Endothelial cell of umbilical vein (primary cell): ENCODE measurements around the gene CTH. TPM values are rescaled to one million over a fixed set of nuclear protein-coding genes. Genes with fewer than 3 reads are reported as not detected.

Source experiments
- BruUV-seq: library from RNA; stranded (reverse); fragments of 400-500 nt; replicated peaks from 2 replicates; lab custom pipeline; 2021; lab: Mats Ljungman, UMichigan
- CTCF ChIA-PET: fragments of 300-600, 350-600 bp; sonication (Branson Sonifier 250); formaldehyde crosslinking; loops from one replicate; lab custom pipeline; 2021; ENCODE audit warnings: antibody characterized with exemption, inconsistent platforms; lab: Charles Lee
- POLR2A ChIA-PET: fragments of 300-600, 350-600 bp; sonication (Branson Sonifier 250); formaldehyde crosslinking; loops from one replicate; lab custom pipeline; 2021; ENCODE audit warnings: antibody characterized with exemption, inconsistent platforms; lab: Charles Lee
- DNase-seq: peaks from one replicate; pipeline ENCODE4 v3.0.0-alpha.2; 2011; ENCODE audit warnings: low read depth, low spot score
- FAIRE-seq: peaks from 2 replicates; lab custom pipeline; 2011; peaks lifted over from hg19 to GRCh38; lab: Jason Lieb, UNC
- H2AFZ ChIP-seq: 2 replicates; pipeline ENCODE4 v1.6.0; 2012; ENCODE audit warnings: low read depth, low read length, control low read depth, inconsistent platforms
- H3K27ac ChIP-seq: 2 replicates; pipeline ENCODE4 v1.5.1; 2011; ENCODE audit warnings: low read depth, mild to moderate bottlenecking, control low read depth, low read length, moderate library complexity; ENCODE audit not compliant: insufficient read depth
- H3K27me3 ChIP-seq, 2 experiments: 2 replicates each; pipeline versions ENCODE4 v1.6.0 to v1.6.1; 2011; ENCODE audit warnings: low read length in 2 of 2, mixed read lengths in 1 of 2; ENCODE audit not compliant: control insufficient read depth in 2 of 2, insufficient read depth in 2 of 2
- H3K36me3 ChIP-seq, 2 experiments: 2 replicates in 1 of 2; 3 replicates in 1 of 2; pipeline ENCODE4 v1.5.1; 2011; ENCODE audit warnings: low read length in 2 of 2, mild to moderate bottlenecking in 1 of 2, moderate library complexity in 1 of 2; ENCODE audit not compliant: control insufficient read depth in 2 of 2, insufficient read depth in 2 of 2; ENCODE audit errors: extremely low read depth in 1 of 2
- H3K4me1 ChIP-seq: 3 replicates; pipeline ENCODE4 v1.5.1; 2011; ENCODE audit warnings: mild to moderate bottlenecking, low read length; ENCODE audit not compliant: control insufficient read depth, insufficient read depth; ENCODE audit errors: extremely low read depth
- H3K4me2 ChIP-seq: 2 replicates; pipeline ENCODE4 v1.6.1; 2011; ENCODE audit warnings: low read length, control low read depth, mixed read lengths; ENCODE audit not compliant: insufficient read depth
- H3K4me3 ChIP-seq, 3 experiments: fragments of 200-600 bp in 1 of 3; sonication (generic), shearing (Covaris generic) in 1 of 3; replicated peaks in 1 of 3; 2 replicates each; pipeline ENCODE4 v1.5.1; 2011 to 2016; ENCODE audit warnings: control low read depth in 3 of 3, low read length in 3 of 3, mild to moderate bottlenecking in 2 of 3, inconsistent platforms in 1 of 3, low read depth in 1 of 3, moderate library complexity in 1 of 3; ENCODE audit not compliant: insufficient read depth in 1 of 3
- H3K79me2 ChIP-seq: 2 replicates; pipeline ENCODE4 v1.6.0; 2012; ENCODE audit warnings: low read length, inconsistent platforms; ENCODE audit not compliant: control insufficient read depth, insufficient read depth
- H3K9ac ChIP-seq: replicated peaks from 2 replicates; pipeline ENCODE3; 2011; ENCODE audit warnings: low read length, control low read depth; ENCODE audit not compliant: insufficient read depth; ENCODE audit errors: extremely low read depth
- H3K9me1 ChIP-seq: replicated peaks from 3 replicates; pipeline ENCODE4 v1.6.0; 2011; ENCODE audit warnings: mild to moderate bottlenecking, low read length; ENCODE audit not compliant: control insufficient read depth, insufficient read depth; ENCODE audit errors: extremely low read depth
- H3K9me3 ChIP-seq: replicated peaks from 2 replicates; pipeline ENCODE4 v1.5.1; 2012; ENCODE audit warnings: low read length, inconsistent platforms; ENCODE audit not compliant: control insufficient read depth, insufficient read depth
- H4K20me1 ChIP-seq: replicated peaks from 2 replicates; pipeline ENCODE3; 2011; ENCODE audit warnings: mild to moderate bottlenecking, low read length; ENCODE audit not compliant: control insufficient read depth, insufficient read depth; ENCODE audit errors: extremely low read depth
- EZH2 ChIP-seq: IDR thresholded peaks from 2 replicates; pipeline ENCODE4 v1.6.1; 2012; ENCODE audit warnings: borderline replicate concordance, low read depth, mild to moderate bottlenecking, moderate library complexity, low read length, inconsistent platforms; ENCODE audit not compliant: severe bottlenecking
- FOS ChIP-seq: IDR thresholded peaks from 2 replicates; pipeline ENCODE4 v1.6.1; 2011; ENCODE audit warnings: mild to moderate bottlenecking, low read length, moderate library complexity, borderline replicate concordance; ENCODE audit not compliant: insufficient read depth
- GATA2 ChIP-seq: IDR thresholded peaks from 2 replicates; pipeline ENCODE4 v1.7.0; 2011; ENCODE audit warnings: low read depth, mild to moderate bottlenecking, moderate library complexity, mixed read lengths, low read length; ENCODE audit not compliant: insufficient read length, insufficient read depth
- JUN ChIP-seq: IDR thresholded peaks from 2 replicates; pipeline ENCODE4 v1.6.1; 2011; ENCODE audit warnings: borderline replicate concordance, low read depth; ENCODE audit not compliant: insufficient read length, insufficient read depth
- MAX ChIP-seq: IDR thresholded peaks from 2 replicates; pipeline ENCODE4 v1.6.1; 2011; ENCODE audit not compliant: insufficient read depth, insufficient read length
- MYC ChIP-seq: IDR thresholded peaks from one replicate; pipeline ENCODE4 v1.6.1; 2011; ENCODE audit warnings: mild to moderate bottlenecking, low read depth, low read length
- POLR2A ChIP-seq: IDR thresholded peaks from 2 replicates; pipeline ENCODE4 v1.6.1; 2012; ENCODE audit warnings: low read depth, mild to moderate bottlenecking, control low read depth, low read length
- POLR2AphosphoS5 ChIP-seq: IDR thresholded peaks from 2 replicates; pipeline ENCODE4 v1.6.1; 2012; ENCODE audit warnings: low read depth, mild to moderate bottlenecking, control low read depth, low read length, moderate library complexity; ENCODE audit not compliant: insufficient read depth
- dilution Hi-C: fragments of 300-500 bp; cut with MboI; formaldehyde crosslinking; loops from one replicate; pipeline ENCODE4 v1.15.0; 2019; ENCODE audit warnings: low sequenced_read_pairs; ENCODE audit not compliant: extremely low pct_ligation_motif_present
- intact Hi-C: fragments of 100-400 bp; cut with micrococcal nuclease; formaldehyde crosslinking; loops from one replicate; pipeline ENCODE4 v1.10.0; 2022
- polyA plus RNA-seq, 4 experiments: library from polyadenylated mRNA; depleted of rRNA in 3 of 4; stranded (reverse) in 3 of 4; unstranded in 1 of 4; fragments of >200 nt; gene quantifications; 2 replicates each; pipeline versions ENCODE4 v1.2.1 to v1.2.3, GENCODE V29; 2011 to 2012; ENCODE audit warnings: missing spikeins in 1 of 4
- total RNA-seq: library from RNA; stranded (reverse); gene quantifications from 2 replicates; pipeline ENCODE4 v1.2.3, GENCODE V29; 2021
- TF ChIP-seq, protein P1 (sequence below), 2 donors: IDR thresholded peaks; 1 replicate in 1 of 2; 2 replicates in 1 of 2; pipeline ENCODE4 v1.5.1; 2011; ENCODE audit warnings: low read length in 2 of 2, mild to moderate bottlenecking in 2 of 2, moderate library complexity in 2 of 2, control low read depth in 1 of 2, inconsistent platforms in 1 of 2, low read depth in 1 of 2; ENCODE audit not compliant: insufficient read depth in 1 of 2; ENCODE audit errors: extremely low read depth in 1 of 2

Gene CTH
- total and polyA plus RNA-seq, 2 donors (not counting 3 experiments of a cell fraction or from before 2014, with no cell fraction given): 1.7 to 2.6 TPM

DNA sequence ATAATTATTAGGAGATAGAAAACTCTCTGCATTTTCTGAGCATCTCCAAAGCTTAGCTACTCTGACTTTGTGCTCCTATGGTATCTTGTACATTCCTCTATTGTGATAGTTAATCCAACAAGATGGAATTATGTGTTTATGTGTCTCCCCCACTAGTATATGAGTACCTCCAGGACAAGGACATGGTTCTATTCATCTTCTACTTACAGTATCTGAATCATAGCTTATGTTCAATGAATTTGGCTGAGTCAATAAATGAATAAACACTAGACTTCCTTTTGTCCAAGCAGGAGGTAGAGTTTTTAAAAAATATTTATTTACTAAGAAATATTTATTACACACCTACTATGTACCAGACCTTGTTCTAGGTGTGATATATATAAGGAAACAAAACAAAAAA lies 18.4 kb upstream of the CTH start:
- dilution Hi-C loops: no loop called here
- no peaks in the 10 kb centered on the region for H3K27me3 ChIP-seq
- H3K27ac ChIP-seq: no peak overlapping the region
- FAIRE-seq (no peak), DNase-seq (no peak)
- no peaks in the 10 kb centered on the region for H3K4me1 ChIP-seq
- intact Hi-C loops: no loop called here
- TF ChIP-seq POLR2AphosphoS5: no peak
- TF ChIP-seq, protein P1, sequence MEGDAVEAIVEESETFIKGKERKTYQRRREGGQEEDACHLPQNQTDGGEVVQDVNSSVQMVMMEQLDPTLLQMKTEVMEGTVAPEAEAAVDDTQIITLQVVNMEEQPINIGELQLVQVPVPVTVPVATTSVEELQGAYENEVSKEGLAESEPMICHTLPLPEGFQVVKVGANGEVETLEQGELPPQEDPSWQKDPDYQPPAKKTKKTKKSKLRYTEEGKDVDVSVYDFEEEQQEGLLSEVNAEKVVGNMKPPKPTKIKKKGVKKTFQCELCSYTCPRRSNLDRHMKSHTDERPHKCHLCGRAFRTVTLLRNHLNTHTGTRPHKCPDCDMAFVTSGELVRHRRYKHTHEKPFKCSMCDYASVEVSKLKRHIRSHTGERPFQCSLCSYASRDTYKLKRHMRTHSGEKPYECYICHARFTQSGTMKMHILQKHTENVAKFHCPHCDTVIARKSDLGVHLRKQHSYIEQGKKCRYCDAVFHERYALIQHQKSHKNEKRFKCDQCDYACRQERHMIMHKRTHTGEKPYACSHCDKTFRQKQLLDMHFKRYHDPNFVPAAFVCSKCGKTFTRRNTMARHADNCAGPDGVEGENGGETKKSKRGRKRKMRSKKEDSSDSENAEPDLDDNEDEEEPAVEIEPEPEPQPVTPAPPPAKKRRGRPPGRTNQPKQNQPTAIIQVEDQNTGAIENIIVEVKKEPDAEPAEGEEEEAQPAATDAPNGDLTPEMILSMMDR (IDR thresholded peaks at IDR 0.05; ENCODE audit: extremely low read depth in 1 of 2, insufficient read depth in 1 of 2, low read depth in 1 of 2, low read length in 2 of 2): no peak
- no peak for TF ChIP-seq MAX
- no peak for TF ChIP-seq GATA2
- TF ChIP-seq POLR2A: no peak
- no peak for TF ChIP-seq FOS
- TF ChIP-seq MYC: no peak
- TF ChIP-seq EZH2: no peak
- no peak for TF ChIP-seq JUN
- no peak overlapping the region for H2AFZ ChIP-seq
- H3K9me3 ChIP-seq: no peaks in the 10 kb centered on the region
- ChIA-PET POLR2A (no interaction called here), CTCF (interaction anchor here (1.3 to 1.7 kb wide), 2 partner anchors 10 kb away, joined by 3 to 4 read pairs; no protein-coding TSS in a partner anchor)
- H3K79me2 ChIP-seq: no peaks in the 10 kb centered on the region
- no peaks in the 10 kb centered on the region for H3K9me1 ChIP-seq
- H3K4me2 ChIP-seq: no peak overlapping the region
- no peaks in the 10 kb centered on the region for H3K36me3 ChIP-seq
- H3K4me3 ChIP-seq: no peak overlapping the region
- H3K9ac ChIP-seq: no peak overlapping the region
- BruUV-seq: no TSS peak
- no peaks in the 10 kb centered on the region for H4K20me1 ChIP-seq
